ENCODE data around the gene MACIR. TPM values are rescaled to one million over a fixed set of nuclear protein-coding genes. Genes with fewer than 3 reads are reported as not detected.
"Not testable (repeated sequence)": the region's sequence is repeated elsewhere in the genome, so short reads cannot be mapped to it uniquely, and the experiment has no call there.

MACIR gene
- total RNA-seq, 2 donors from 2014 or later: 6.2 to 6.3 TPM

DNA sequence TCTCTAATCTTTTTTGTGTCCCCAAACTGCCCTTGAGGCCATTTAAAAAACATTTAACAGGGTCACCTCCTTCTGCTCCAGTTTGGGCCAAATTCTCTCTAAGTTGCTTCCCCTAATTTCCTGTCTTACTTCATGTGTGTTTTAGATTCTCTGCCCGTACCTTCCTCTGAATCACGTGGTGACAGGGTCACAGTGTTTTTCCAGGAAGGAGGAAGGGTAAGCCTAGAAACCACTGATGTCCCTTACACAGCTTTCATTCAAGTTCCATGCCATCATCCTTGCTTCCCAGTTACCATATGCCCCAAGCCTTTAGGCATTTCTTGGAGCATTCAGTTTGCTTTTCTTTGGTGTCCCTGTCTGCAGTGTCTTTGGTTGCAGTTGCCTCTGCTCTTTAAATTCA is 42.4 kb upstream of the MACIR start:
- Histone ChIP-seq H3K4me1 (no peaks in the 10 kb centered on the region), H3K27ac (no peak overlapping the region), H3K36me3 (replicated peaks in 1 of 2; ENCODE audit: insufficient read depth in 1 of 2, low read depth in 2 of 2) (no peaks in the 10 kb centered on the region), H3K9me3 (no peaks in the 10 kb centered on the region), H3K27me3 (no peaks in the 10 kb centered on the region), H3K4me3 (no peak overlapping the region)
- WGBS, 2 donors: 33 to 38% methylated on average over 2 of the region's 2 CpGs
- DNase-seq (no peak), ATAC-seq (no peak)
- TF ChIP-seq POLR2A (IDR thresholded peaks at IDR 0.05): no peak
- TF ChIP-seq CTCF (IDR thresholded peaks at IDR 0.05): no peak
- intact Hi-C loops (cut with DNase I): no loop called here

DNA sequence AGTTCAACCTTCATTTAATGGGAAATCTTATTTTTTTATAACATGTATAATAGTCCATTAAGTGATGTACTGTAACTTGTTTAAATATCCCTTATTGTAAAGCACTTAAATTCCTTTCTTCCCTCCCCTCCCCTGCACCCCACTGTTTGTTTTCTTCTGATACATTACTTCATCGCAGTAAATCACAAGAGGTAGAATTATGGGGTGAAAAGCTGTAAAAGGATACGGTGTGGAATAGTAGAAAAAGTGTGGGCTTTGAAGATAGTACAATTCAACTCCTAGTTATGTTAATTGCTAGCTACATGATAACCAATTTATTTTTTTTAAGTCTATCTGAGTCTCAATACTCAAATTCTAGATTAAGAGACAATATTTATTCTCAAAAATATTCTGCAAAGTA is 41.9 kb upstream of the MACIR start:
- ATAC-seq: no peak
- Histone ChIP-seq H3K36me3 (replicated peaks in 1 of 2; ENCODE audit: insufficient read depth in 1 of 2, low read depth in 2 of 2) (no peaks in the 10 kb centered on the region), H3K9me3 (no peaks in the 10 kb centered on the region), H3K27me3 (no peaks in the 10 kb centered on the region), H3K27ac (no peak overlapping the region), H3K4me1 (no peaks in the 10 kb centered on the region), H3K4me3 (no peak overlapping the region)
- intact Hi-C loops (cut with DNase I): no loop called here
- 77 to 80% methylated on average over 2 of the region's 2 CpGs for WGBS, 2 donors
- no peak for DNase-seq
- no peak for TF ChIP-seq POLR2A (IDR thresholded peaks at IDR 0.05)
- no peak for TF ChIP-seq CTCF (IDR thresholded peaks at IDR 0.05)

GRCh38 chr5:103217101-103217500 is 41.5 kb upstream of the MACIR start:
- no peak for TF ChIP-seq POLR2A (IDR thresholded peaks at IDR 0.05)
- no peak for TF ChIP-seq CTCF (IDR thresholded peaks at IDR 0.05)
- intact Hi-C loops (cut with DNase I): no loop called here
- H3K9me3 ChIP-seq: no peaks in the 10 kb centered on the region
- DNase-seq (no peak), ATAC-seq (no peak)
- no peaks in the 10 kb centered on the region for H3K27me3 ChIP-seq
- H3K27ac ChIP-seq: no peak overlapping the region
- H3K36me3 ChIP-seq (replicated peaks in 1 of 2; ENCODE audit: insufficient read depth in 1 of 2, low read depth in 2 of 2): no peaks in the 10 kb centered on the region
- H3K4me1 ChIP-seq: no peaks in the 10 kb centered on the region
- H3K4me3 ChIP-seq: no peak overlapping the region

GRCh38 chr5:103218164-103218563 is 40.4 kb upstream of the MACIR start:
- ATAC-seq (no peak), DNase-seq (no peak)
- WGBS, 2 donors: 68 to 75% methylated on average over 5 of the region's 5 CpGs
- Histone ChIP-seq H3K27me3 (no peaks in the 10 kb centered on the region), H3K9me3 (no peaks in the 10 kb centered on the region), H3K4me1 (no peaks in the 10 kb centered on the region), H3K27ac (no peak overlapping the region), H3K36me3 (replicated peaks in 1 of 2; ENCODE audit: insufficient read depth in 1 of 2, low read depth in 2 of 2) (no peaks in the 10 kb centered on the region), H3K4me3 (no peak overlapping the region)
- intact Hi-C loops (cut with DNase I): no loop called here
- TF ChIP-seq POLR2A (IDR thresholded peaks at IDR 0.05) (no peak), CTCF (IDR thresholded peaks at IDR 0.05) (no peak)

GRCh38 chr5:103219074-103219473 is 39.5 kb upstream of the MACIR start:
- H3K36me3 ChIP-seq (replicated peaks in 1 of 2; ENCODE audit: insufficient read depth in 1 of 2, low read depth in 2 of 2); intact Hi-C loops (cut with DNase I); DNase-seq; H3K27me3 ChIP-seq; H3K4me3 ChIP-seq; H3K4me1 ChIP-seq; ATAC-seq; H3K27ac ChIP-seq; H3K9me3 ChIP-seq: not testable (repeated sequence)
- WGBS, 2 donors: 88 to 93% methylated on average over 2 of the region's 2 CpGs
